ENCODE data around the gene CDC25B.

The CDC25B gene

DNA sequence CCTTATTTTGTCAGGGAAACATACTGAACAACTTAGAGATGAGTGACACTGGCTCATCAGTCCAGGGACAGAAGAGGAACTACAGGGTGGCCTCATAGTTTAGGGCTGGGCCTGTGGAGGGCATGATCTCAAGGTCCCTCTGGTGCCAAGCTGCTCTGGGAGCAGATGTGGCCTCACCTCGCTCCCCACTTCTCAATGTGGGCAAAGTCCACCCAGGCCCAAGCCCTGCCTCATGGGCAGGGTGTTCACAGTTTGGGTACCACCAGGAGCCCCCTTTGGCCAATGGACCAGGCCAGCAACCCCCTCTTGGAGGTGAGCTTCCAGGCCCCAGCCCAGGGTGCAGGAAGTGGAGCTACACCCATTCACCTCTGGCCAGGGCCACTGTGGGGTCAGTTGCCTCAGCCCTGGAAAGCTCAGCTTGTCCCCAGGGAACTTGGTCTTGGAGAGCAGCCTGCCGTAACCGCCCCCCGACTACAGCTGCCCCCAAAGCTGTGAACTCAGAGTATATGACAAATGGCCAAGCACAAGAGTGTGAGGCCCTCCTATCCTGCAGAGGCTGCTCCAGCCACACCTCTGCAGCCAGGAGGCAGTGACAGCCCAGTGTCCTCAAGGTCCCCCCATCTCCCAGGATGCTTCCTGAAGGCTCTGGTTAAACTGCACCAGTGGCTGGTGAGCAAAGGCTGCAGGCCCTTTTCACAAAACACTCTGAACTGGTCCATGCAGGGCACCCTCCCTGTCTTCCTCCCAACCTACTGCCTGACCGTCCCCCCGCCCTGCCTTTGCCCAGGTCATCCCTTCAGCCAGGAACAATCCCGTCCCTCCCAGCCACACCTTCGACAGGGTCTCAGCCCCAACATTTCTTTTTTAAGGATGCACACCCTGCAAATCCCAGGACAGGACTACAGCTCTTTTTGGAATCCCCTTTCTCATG lies 32.2 kb upstream of the CDC25B start:
- no peak for DNase-seq (ENCODE audit: low read depth, low spot score)
- H3K27ac ChIP-seq, result no peak overlapping the region

DNA sequence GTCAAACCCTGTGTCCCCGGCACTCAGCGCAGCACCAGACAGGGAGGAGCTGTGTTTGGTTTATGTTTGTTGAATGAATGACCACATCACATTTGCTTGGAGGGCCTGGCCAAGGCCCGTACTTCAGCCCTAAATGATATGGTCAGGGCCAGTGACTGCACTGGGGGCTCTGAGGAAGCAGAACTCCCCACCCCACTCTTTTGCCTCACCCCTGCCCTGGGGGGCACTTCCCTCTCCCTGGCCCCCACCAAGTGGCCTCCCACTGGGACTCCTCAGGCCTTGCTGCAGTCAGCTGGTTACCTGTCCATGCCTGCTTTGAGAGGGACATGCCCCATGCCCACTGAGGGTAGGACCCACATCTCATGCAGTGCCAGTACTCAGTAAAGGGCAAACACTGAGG lies 31.5 kb upstream of the CDC25B start:
- no peak overlapping the region for H3K27ac ChIP-seq
- DNase-seq (ENCODE audit: low read depth, low spot score), result no peak

DNA sequence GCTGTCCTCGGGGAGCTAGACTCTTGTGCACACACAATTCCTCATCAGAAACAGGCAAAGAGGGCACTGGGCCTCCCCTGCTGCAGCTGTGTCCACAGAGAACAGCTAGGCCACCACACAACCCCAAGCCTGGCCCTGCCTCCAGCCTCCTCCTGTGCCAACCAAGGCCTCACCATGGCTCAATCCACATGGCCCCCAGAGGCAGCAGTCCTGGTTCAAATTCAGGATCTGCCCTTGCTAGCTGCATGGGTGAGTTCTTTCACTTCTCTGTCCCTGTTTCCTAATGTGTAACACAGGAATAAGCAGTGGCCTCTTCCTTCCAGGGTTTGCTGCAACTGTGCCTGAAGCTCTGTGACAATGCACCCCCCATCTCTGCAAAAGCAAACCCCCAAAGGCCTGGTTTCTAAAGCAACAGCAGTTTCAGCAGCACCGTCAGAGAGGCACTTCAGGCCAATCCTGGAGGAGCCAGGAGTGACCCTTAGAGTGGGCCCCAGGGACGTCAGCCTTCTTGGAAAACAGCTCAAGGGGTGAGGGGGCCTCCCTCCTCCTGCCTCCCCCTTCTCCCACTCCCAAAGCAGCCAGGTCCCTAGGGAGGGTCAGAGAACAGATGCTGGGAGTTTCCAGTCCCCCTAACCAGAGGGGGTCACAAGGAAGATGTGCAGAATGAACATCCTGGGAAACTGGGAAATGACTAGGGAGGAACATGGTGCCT lies 30.8 kb upstream of the CDC25B start:
- no peak for DNase-seq (ENCODE audit: low read depth, low spot score)
- no peak overlapping the region for H3K27ac ChIP-seq

DNA sequence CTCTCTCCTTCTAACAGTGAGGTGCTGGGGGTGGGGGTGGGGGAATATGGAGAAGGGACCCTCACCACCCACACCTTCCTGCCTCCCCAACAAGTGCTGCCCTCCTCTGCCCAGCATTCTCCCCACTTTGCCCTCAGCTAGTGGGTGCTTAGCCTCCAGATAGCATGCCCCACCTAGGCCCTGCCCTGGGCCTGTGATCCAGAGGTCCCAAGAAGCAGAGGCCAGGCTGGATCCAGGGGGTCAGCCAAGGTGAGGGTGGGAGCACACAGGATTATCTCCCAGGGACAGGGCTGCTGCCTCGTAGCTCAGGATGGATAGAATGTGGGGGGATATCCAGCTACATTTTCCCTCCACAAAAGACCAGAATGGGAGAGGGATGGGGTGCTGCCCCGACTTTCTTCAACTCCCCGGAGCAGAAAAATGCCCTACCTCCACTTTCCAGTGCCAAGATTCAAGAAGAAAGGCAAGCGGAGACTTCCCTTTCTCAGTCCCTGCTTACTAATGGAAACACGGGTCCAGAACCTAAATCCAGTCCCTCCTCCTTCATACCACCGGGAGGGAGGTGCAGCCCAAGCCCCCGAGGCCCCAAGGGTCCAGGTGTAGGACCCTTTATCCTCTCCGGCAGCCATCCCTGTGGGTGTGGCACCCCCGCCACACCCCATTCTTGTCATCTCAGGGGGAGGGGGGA lies 29.5 kb upstream of the CDC25B start:
- no peak for DNase-seq (ENCODE audit: low read depth, low spot score)
- H3K27ac ChIP-seq, result no peak overlapping the region

DNA sequence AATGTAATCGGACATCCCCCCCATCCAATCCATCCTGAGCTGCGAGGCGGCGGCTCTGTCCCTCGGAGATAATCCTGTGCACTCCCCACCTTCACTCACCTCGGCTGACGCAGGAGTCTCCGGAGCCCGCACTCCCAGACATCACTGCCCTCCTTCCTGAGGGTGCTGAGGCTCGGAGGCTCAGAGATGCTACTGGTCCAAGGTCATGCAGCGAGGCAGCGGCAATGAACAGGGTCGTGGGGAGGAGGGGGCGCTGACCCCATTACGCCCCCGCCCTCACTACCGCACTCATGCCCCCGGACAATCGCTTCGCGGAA lies 29.0 kb upstream of the CDC25B start:
- no peak overlapping the region for H3K27ac ChIP-seq

GRCh38 chr20:3767427-3768341 lies 28.4 kb upstream of the CDC25B start, which contains the start of gene ADISSP:
Gene ADISSP (minus strand): TSS chr20:3767753. CDS start chr20:3760100, 7,653 bp downstream.
- DNase-seq (ENCODE audit: low read depth, low spot score), result peak; percentile 76
- H3K27ac ChIP-seq, result peak within 1 kb of the TSS; percentile 66

More for the DNA sequence above, 29.0 kb upstream of the CDC25B start:
- DNase-seq (ENCODE audit: low read depth, low spot score), result no peak

DNA sequence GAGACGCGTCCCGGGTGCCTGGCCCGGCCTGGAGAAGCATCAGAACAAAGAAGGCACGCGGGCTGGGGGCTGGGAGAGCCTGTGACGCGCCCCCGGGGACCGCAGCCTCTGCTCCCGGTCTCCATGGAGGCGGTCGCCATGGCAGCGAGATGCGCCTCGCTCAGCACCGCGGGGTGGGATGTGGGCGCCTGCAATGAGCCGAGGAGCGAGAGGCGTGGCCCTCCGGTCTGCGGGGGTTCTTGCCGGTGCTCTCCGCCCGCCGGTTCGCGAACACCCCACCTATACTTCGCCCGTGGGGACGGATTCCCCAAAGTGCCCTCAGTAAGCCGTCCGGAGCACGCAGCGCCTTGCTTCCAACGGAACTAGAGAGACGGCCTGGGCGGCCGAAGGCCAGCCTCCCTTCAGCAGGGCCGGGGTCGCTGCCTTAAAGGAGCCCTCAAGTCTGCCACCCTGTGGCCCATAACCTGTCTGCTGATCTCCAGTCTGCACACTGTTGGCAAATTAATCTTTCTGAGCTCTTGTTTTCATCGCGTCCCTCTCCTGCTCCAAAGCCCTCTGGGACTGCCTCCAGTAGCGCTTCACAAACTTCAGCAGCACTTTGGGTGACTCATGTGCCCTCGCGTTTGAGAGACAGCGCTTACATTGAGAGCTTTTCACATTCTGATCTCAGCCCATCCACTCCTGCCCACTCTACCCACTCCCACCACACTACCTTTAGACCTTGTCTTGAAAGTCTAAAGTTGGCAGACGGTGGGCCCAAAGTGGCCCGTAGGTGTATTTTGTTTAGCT lies 27.6 kb upstream of the CDC25B start:
- peak overlapping the region; percentile 66 for H3K27ac ChIP-seq
- no peak for DNase-seq (ENCODE audit: low read depth, low spot score)

DNA sequence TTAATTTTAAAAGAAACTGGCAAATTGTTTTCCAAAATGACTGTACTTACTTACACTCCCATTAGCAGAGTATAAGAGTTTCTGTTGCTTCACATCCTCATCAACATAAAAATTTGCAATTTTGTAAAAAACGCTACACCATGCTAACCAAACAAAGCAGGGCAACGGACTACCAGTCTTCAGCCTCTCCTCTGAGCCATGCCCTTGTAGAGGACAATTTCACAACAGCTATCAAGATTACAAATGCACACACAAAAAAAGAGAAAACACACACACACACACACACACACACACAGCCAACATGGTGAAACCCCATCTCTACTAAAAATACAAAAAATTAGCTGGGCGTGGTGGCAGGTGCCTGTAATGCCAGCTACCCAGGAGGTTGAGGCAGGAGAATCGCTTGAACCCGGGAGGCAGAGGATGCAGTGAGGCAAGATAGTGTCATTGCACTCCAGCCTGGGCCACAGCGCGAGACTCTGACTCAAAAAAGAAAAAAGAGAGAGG lies 24.5 kb upstream of the CDC25B start:
- no peak overlapping the region for H3K27ac ChIP-seq
- no peak for DNase-seq (ENCODE audit: low read depth, low spot score)

DNA sequence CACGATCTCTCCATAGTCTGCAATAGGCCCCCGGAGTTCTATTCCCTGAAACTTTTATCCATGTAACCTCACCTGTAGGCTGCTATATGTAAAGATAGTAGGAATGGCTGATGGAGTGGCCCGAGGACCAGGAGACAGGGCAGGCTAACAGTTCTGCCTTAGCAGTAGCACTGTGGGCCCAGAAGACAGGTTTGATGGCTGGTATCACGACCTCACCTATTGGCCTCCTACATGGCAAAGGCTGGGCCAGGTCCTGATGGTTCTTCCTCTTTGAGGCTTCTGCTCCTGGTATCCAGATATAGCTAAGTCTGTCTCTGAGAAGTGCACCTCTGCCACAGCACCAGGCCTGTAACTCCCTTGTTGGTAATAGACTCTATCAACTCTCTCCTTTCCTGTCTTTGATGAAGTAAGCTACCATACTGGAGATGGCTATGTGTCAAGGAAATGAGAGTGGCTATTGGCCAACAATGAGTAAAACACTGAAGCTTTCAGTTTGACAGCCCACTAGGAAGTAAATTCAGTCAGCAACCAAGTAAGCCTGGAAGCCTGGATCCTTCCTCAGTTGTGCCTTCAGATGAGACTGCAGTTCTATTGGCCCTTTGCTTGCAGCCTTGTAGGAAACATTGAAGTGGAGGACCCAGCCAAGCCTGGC lies 20.5 kb upstream of the CDC25B start:
- no peak for DNase-seq (ENCODE audit: low read depth, low spot score)
- no peak overlapping the region for H3K27ac ChIP-seq

- DNase-seq (ENCODE audit: low read depth, low spot score), result no peak
- H3K27ac ChIP-seq, result no peak overlapping the region
Measured at GRCh38 chr20:3777381-3777715, 18.8 kb upstream of the CDC25B start.

DNA sequence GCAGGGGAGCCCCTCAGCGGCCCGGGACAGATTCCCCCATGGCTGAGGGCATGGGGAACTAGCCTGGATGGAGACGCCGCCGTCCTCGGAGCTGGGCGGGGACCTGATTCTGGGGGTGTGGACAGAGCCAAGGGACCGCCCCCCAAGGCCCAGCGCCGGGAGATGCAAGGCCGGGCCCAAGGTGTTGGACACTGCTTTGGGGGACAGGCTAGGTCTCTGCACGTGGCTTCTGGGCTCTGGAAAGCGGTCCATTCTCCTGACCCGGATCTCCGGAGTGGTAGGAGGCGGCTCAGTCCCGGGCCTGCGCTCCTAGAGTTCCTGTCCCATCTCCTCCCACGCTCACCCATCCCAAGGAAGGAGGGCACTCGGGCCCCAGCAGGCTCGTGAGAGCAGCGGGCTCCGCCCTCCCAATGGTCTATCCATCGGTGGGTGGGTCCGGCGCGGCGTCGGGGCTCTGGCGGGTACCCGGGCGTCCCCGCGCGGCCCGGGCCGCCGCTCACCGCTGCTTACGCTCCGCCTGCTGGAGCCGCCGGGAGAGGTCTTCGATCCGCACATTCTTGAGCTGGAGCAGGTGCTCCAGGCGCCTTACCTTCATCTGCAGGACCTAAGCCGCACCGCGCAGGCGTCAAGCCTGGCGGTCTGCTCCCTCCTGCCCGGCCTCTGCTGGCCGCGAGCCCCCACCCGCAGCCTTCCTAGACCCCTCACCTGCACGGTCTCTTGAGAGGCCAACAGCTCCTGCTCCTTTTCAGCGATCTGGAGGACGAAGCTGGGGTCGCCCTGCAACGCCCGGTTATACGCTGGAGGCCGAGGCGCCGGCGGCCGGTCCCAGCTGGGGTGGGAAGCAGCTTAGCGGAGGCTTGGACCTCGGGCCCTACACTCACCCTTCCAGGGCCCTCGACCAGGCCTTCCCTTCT lies 18.1 kb upstream of the CDC25B start:
- DNase-seq (ENCODE audit: low read depth, low spot score), result no peak
- H3K27ac ChIP-seq, result no peak overlapping the region

DNA sequence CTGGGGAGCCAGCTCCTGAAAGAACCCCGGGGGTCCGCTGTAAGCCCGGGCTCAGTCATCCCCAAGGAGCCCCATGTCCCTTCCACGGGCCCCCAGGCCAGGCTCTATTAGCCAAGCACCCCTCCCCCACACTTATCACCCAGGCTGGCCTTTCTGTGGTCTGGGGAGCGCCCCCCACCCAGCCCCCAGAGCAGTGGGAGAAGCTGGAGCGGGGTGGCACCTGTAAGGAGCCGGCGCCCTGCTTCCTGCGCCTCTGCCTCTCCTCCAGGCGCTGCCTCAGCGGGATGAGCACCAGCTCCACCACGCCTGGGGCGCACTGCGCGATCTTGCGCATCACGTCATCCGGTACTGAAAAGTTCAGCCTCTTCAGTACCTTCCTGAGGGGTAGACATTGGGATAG lies 17.1 kb upstream of the CDC25B start:
- no peak for DNase-seq (ENCODE audit: low read depth, low spot score)
- no peak overlapping the region for H3K27ac ChIP-seq

GRCh38 chr20:3781153-3781910 lies 14.8 kb upstream of the CDC25B start, which contains the start of gene SPEF1:
Gene SPEF1 (minus strand): TSS chr20:3781448. CDS start chr20:3781287, 161 bp downstream.
- H3K27ac ChIP-seq, result no peak within 1 kb of the TSS
- no peak for DNase-seq (ENCODE audit: low read depth, low spot score)

GRCh38 chr20:3782597-3782996 lies 13.5 kb upstream of the CDC25B start:
- DNase-seq (ENCODE audit: low read depth, low spot score), result no peak
- no peak overlapping the region for H3K27ac ChIP-seq

GRCh38 chr20:3783068-3783489 lies 13.0 kb upstream of the CDC25B start:
- no peak overlapping the region for H3K27ac ChIP-seq
- no peak for DNase-seq (ENCODE audit: low read depth, low spot score)

GRCh38 chr20:3783511-3784195 lies 12.5 kb upstream of the CDC25B start:
- DNase-seq (ENCODE audit: low read depth, low spot score), result no peak
- no peak overlapping the region for H3K27ac ChIP-seq
